ENCODE measurements around the gene SLC30A9. TPM values are rescaled to one million over a fixed set of nuclear protein-coding genes. Genes with fewer than 3 reads are reported as not detected.

Gene SLC30A9
- total RNA-seq, 2 experiments from 2014 or later: 55.8 to 59.6 TPM

GRCh38 chr4:41999321-41999720 is 9.0 kb downstream of the SLC30A9 start:
- Mint-ChIP-seq H3K4me1 (peaks cover 31% of the 10 kb centered on the region), H3K4me3 (no peak overlapping the region), H3K9me3 (ENCODE audit: low read depth) (no peaks in the 10 kb centered on the region), H3K27me3 (no peaks in the 10 kb centered on the region), H3K27ac (no peak overlapping the region), H3K36me3 (ENCODE audit: low read depth) (peaks cover 27% of the 10 kb centered on the region)
- ATAC-seq: no peak
- intact Hi-C loops (cut with DNase I, micrococcal nuclease): loop anchor here in 1 of 2 experiments (10.0 kb wide), 1 partner anchor 785 kb away; the partner anchor contains the start of gene APBB2
- no peak for DNase-seq
- POLR2A ChIA-PET: no interaction called here
- CTCF ChIA-PET: no interaction called here

- H3K4me1 Mint-ChIP-seq: peaks cover 29% of the 10 kb centered on the region
- intact Hi-C loops (cut with DNase I, micrococcal nuclease): no loop called here
- ATAC-seq (no peak), DNase-seq (no peak)
- H3K9me3 Mint-ChIP-seq (ENCODE audit: low read depth): no peaks in the 10 kb centered on the region
- CTCF ChIA-PET: interaction anchor here (1.4 kb wide), 1 partner anchor 10 kb away, joined by 5 read pairs; no protein-coding TSS in a partner anchor
- no peaks in the 10 kb centered on the region for H3K27me3 Mint-ChIP-seq
- peaks cover 66% of the 10 kb centered on the region for H3K36me3 Mint-ChIP-seq (ENCODE audit: low read depth)
- H3K27ac Mint-ChIP-seq: no peak overlapping the region
- no peak overlapping the region for H3K4me3 Mint-ChIP-seq
- POLR2A ChIA-PET: no interaction called here
Measured at GRCh38 chr4:42008011-42008786, 17.9 kb downstream of the SLC30A9 start.

DNA sequence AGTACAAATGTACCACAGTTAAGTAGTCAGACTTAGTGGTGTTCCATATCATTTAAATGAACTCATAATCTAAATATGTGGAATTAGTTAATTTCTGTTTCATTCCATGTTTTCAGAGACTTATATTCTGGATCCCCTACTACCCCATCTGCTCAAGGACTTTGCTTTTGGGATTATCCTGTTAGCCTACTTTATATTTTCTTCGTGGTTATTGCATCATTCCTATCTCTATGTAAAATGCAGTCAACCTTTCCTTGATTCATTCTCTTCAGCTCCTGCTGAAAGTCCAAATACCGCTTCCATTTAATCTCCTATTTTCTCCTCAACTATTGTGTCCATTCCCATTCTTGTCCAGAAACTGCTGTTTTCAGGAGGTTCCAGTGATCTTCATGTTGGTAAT is 25.1 kb downstream of the SLC30A9 start:
- H3K27ac Mint-ChIP-seq: no peak overlapping the region
- CTCF ChIA-PET: interaction anchor here (0.6 kb wide), 2 partner anchors 339 to 712 kb away, joined by 3 read pairs; no protein-coding TSS in a partner anchor
- no peaks in the 10 kb centered on the region for H3K9me3 Mint-ChIP-seq (ENCODE audit: low read depth)
- intact Hi-C loops (cut with DNase I, micrococcal nuclease): no loop called here
- H3K36me3 Mint-ChIP-seq (ENCODE audit: low read depth): peaks cover 36% of the 10 kb centered on the region
- ATAC-seq: no peak
- no peak overlapping the region for H3K4me3 Mint-ChIP-seq
- no peaks in the 10 kb centered on the region for H3K27me3 Mint-ChIP-seq
- H3K4me1 Mint-ChIP-seq: peaks cover 20% of the 10 kb centered on the region
- POLR2A ChIA-PET: no interaction called here
- DNase-seq: no peak

GRCh38 chr4:42018451-42018850 is 28.1 kb downstream of the SLC30A9 start:
- ChIA-PET POLR2A (no interaction called here), CTCF (interaction anchor here (0.8 to 1.8 kb wide), 4 partner anchors 11 to 59 kb away, joined by 3 to 5 read pairs (median 3); no protein-coding TSS in a partner anchor)
- intact Hi-C loops (cut with DNase I, micrococcal nuclease): no loop called here
- Mint-ChIP-seq H3K9me3 (ENCODE audit: low read depth) (no peaks in the 10 kb centered on the region), H3K4me3 (no peak overlapping the region), H3K36me3 (ENCODE audit: low read depth) (peaks cover 35% of the 10 kb centered on the region), H3K27me3 (no peaks in the 10 kb centered on the region), H3K4me1 (peaks cover 16% of the 10 kb centered on the region), H3K27ac (no peak overlapping the region)
- ATAC-seq (no peak), DNase-seq (no peak)

GRCh38 chr4:42048394-42048793 is 58.1 kb downstream of the SLC30A9 start:
- intact Hi-C loops (cut with DNase I, micrococcal nuclease): no loop called here
- POLR2A ChIA-PET: no interaction called here
- H3K36me3 Mint-ChIP-seq (ENCODE audit: low read depth): peaks cover 66% of the 10 kb centered on the region
- H3K4me1 Mint-ChIP-seq: no peaks in the 10 kb centered on the region
- no peak overlapping the region for H3K4me3 Mint-ChIP-seq
- ATAC-seq (no peak), DNase-seq (no peak)
- no peaks in the 10 kb centered on the region for H3K27me3 Mint-ChIP-seq
- H3K27ac Mint-ChIP-seq: no peak overlapping the region
- CTCF ChIA-PET: interaction anchor here (1.0 kb wide), 1 partner anchor 9 kb away, joined by 5 read pairs; no protein-coding TSS in a partner anchor
- H3K9me3 Mint-ChIP-seq (ENCODE audit: low read depth): peaks cover 5% of the 10 kb centered on the region

DNA sequence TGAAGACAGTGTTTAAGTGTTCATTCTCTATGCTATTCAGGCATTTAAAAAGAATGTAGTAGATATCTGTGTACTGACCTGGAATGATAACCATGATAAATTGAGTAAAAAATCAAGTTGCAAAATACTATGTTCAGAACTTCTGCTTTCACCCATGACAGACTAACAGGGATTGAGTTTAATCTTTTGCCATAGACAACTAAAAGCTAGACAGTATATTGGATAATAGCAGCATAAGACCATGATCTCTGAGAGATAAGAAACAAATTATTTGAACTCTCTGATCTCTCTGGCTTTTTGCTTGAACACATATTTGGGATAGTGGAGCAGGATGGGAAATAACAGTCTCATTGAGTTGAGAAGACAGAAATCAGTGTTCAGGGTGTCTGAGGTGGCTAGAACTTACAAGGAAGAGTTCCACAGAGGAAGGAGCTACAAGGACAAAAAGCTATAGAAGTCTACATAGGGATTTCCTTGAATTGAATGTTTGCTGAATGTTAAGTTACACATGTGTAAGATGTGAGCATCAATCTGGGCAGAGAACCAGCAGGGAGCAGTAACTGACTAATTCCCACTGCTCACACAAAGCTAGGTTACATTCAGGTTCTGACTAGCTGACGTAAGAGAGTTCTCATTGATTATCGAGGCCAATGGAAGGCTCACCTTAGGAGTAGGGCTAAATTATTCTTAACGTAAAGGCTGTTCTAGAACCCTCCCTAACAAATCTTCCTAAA is 60.4 kb downstream of the SLC30A9 start:
- H3K27me3 Mint-ChIP-seq: no peaks in the 10 kb centered on the region
- CTCF ChIA-PET: interaction anchor here (0.6 to 0.7 kb wide), 2 partner anchors 101 to 215 kb away, joined by 3 to 4 read pairs; no protein-coding TSS in a partner anchor
- peaks cover 67% of the 10 kb centered on the region for H3K36me3 Mint-ChIP-seq (ENCODE audit: low read depth)
- POLR2A ChIA-PET: no interaction called here
- ATAC-seq (no peak), DNase-seq (no peak)
- H3K4me1 Mint-ChIP-seq: no peaks in the 10 kb centered on the region
- no peak overlapping the region for H3K4me3 Mint-ChIP-seq
- H3K27ac Mint-ChIP-seq: no peak overlapping the region
- peaks cover 2% of the 10 kb centered on the region for H3K9me3 Mint-ChIP-seq (ENCODE audit: low read depth)
- intact Hi-C loops (cut with DNase I, micrococcal nuclease): no loop called here

- ChIA-PET CTCF (no interaction called here), POLR2A (no interaction called here)
- no peak for DNase-seq
- no peaks in the 10 kb centered on the region for H3K27me3 Mint-ChIP-seq
- H3K36me3 Mint-ChIP-seq (ENCODE audit: low read depth): peaks cover 20% of the 10 kb centered on the region
- intact Hi-C loops (cut with DNase I, micrococcal nuclease): no loop called here
- H3K4me1 Mint-ChIP-seq: no peaks in the 10 kb centered on the region
- H3K4me3 Mint-ChIP-seq: no peak overlapping the region
- ATAC-seq: no peak
- H3K9me3 Mint-ChIP-seq (ENCODE audit: low read depth): no peaks in the 10 kb centered on the region
- no peak overlapping the region for H3K27ac Mint-ChIP-seq
Measured at GRCh38 chr4:42066402-42066801, 76.1 kb downstream of the SLC30A9 start.

DNA sequence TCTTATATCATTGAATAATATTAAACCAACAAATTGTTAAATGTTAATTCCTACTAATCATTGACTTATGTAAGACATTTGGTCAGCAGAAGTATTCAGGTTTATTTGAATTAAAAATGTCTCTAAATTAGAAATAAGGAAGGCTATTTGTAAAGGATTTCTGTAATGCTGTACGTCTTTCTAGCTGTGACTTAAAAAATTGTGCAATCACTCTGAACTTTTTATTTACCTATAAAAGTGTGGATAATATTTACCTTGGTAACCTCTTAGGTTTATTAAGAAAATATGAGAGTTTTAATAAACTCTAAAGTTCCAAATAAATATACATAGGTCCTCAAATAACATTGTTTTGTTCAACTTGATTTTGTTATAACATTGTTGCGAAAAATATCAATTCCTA is 76.9 kb downstream of the SLC30A9 start:
- Mint-ChIP-seq H3K9me3 (ENCODE audit: low read depth) (no peaks in the 10 kb centered on the region), H3K36me3 (ENCODE audit: low read depth) (peaks cover 25% of the 10 kb centered on the region), H3K4me3 (no peak overlapping the region), H3K4me1 (no peaks in the 10 kb centered on the region), H3K27me3 (no peaks in the 10 kb centered on the region), H3K27ac (no peak overlapping the region)
- no peak for DNase-seq
- POLR2A ChIA-PET: no interaction called here
- no peak for ATAC-seq
- intact Hi-C loops (cut with DNase I, micrococcal nuclease): no loop called here
- CTCF ChIA-PET: no interaction called here

GRCh38 chr4:42070463-42070862 is 80.1 kb downstream of the SLC30A9 start:
- POLR2A ChIA-PET: no interaction called here

GRCh38 chr4:42074294-42074693 is 84.0 kb downstream of the SLC30A9 start:
- CTCF ChIA-PET: interaction anchor here (0.6 kb wide), 1 partner anchor 132 kb away, joined by 3 read pairs; no protein-coding TSS in a partner anchor
- H3K27me3 Mint-ChIP-seq: no peaks in the 10 kb centered on the region
- H3K4me1 Mint-ChIP-seq: no peaks in the 10 kb centered on the region
- POLR2A ChIA-PET: interaction anchor here (0.6 kb wide), 1 partner anchor 56 kb away, joined by 6 read pairs; no protein-coding TSS in a partner anchor
- no peaks in the 10 kb centered on the region for H3K9me3 Mint-ChIP-seq (ENCODE audit: low read depth)
- no peak overlapping the region for H3K4me3 Mint-ChIP-seq
- H3K36me3 Mint-ChIP-seq (ENCODE audit: low read depth): peaks cover 14% of the 10 kb centered on the region
- H3K27ac Mint-ChIP-seq: no peak overlapping the region
- DNase-seq (no peak), ATAC-seq (no peak)
- intact Hi-C loops (cut with DNase I, micrococcal nuclease): no loop called here

More at GRCh38 chr4:42070463-42070862, 80.1 kb downstream of the SLC30A9 start:
- no peaks in the 10 kb centered on the region for H3K4me1 Mint-ChIP-seq
- H3K27me3 Mint-ChIP-seq: no peaks in the 10 kb centered on the region
- DNase-seq (no peak), ATAC-seq (no peak)
- intact Hi-C loops (cut with DNase I, micrococcal nuclease): no loop called here
- no peak overlapping the region for H3K27ac Mint-ChIP-seq
- no peak overlapping the region for H3K4me3 Mint-ChIP-seq
- H3K9me3 Mint-ChIP-seq (ENCODE audit: low read depth): no peaks in the 10 kb centered on the region
- peaks cover 16% of the 10 kb centered on the region for H3K36me3 Mint-ChIP-seq (ENCODE audit: low read depth)
- CTCF ChIA-PET: no interaction called here

GRCh38 chr4:42078184-42078801 is 88.0 kb downstream of the SLC30A9 start:
- DNase-seq: no peak
- intact Hi-C loops (cut with DNase I, micrococcal nuclease): no loop called here
- no peak for ATAC-seq
- Mint-ChIP-seq H3K4me3 (no peak overlapping the region), H3K4me1 (no peaks in the 10 kb centered on the region), H3K9me3 (ENCODE audit: low read depth) (no peaks in the 10 kb centered on the region), H3K27ac (no peak overlapping the region), H3K36me3 (ENCODE audit: low read depth) (peaks cover 10% of the 10 kb centered on the region), H3K27me3 (no peaks in the 10 kb centered on the region)
- ChIA-PET POLR2A (no interaction called here), CTCF (interaction anchor here (0.6 kb wide), 2 partner anchors 44 to 155 kb away, joined by 4 read pairs; no protein-coding TSS in a partner anchor)
